Osteoblast (primary cell): ENCODE measurements around the gene DECR2. TPM values are rescaled to one million over a fixed set of nuclear protein-coding genes. Genes with fewer than 3 reads are reported as not detected.

Experiments
- DNase-seq: peaks from one replicate; pipeline ENCODE4 v3.0.0; 2011; ENCODE audit warnings: low spot score, mixed read lengths; ENCODE audit not compliant: insufficient read length; ENCODE audit errors: missing footprints
- H2AFZ ChIP-seq: 2 replicates; pipeline ENCODE4 v1.6.0; 2011; ENCODE audit warnings: mild to moderate bottlenecking, low read length
- H3K27ac ChIP-seq: 2 replicates; pipeline ENCODE4 v1.5.1; 2011; ENCODE audit warnings: mild to moderate bottlenecking, low read depth, low read length, moderate library complexity
- H3K27me3 ChIP-seq: 2 replicates; pipeline ENCODE4 v1.6.0; 2012; ENCODE audit warnings: mild to moderate bottlenecking, control low read depth, inconsistent platforms, low read length, moderate library complexity; ENCODE audit not compliant: insufficient read depth
- H3K36me3 ChIP-seq: 2 replicates; pipeline ENCODE4 v1.5.1; 2011; ENCODE audit warnings: mild to moderate bottlenecking, low read length, control low read depth, moderate library complexity; ENCODE audit not compliant: insufficient read depth
- H3K4me1 ChIP-seq: 2 replicates; pipeline ENCODE4 v1.5.1; 2011; ENCODE audit warnings: mild to moderate bottlenecking, low read length, control low read depth, moderate library complexity; ENCODE audit not compliant: insufficient read depth
- H3K4me2 ChIP-seq: 2 replicates; pipeline ENCODE4 v1.6.0; 2011; ENCODE audit warnings: mild to moderate bottlenecking, low read length; ENCODE audit not compliant: insufficient read depth
- H3K4me3 ChIP-seq: fragments of 200-600 bp; sonication (generic); 3 replicates; pipeline ENCODE4 v1.5.1; 2012; ENCODE audit warnings: mild to moderate bottlenecking, low read length, inconsistent platforms; ENCODE audit not compliant: insufficient read depth
- H3K79me2 ChIP-seq: 2 replicates; pipeline ENCODE4 v1.6.0; 2012; ENCODE audit warnings: mild to moderate bottlenecking, low read length, control low read depth, inconsistent platforms; ENCODE audit not compliant: insufficient read depth
- H3K9me3 ChIP-seq: 2 replicates; pipeline ENCODE4 v1.5.1; 2011; ENCODE audit warnings: low read depth, low read length, control low read depth
- H4K20me1 ChIP-seq: 2 replicates; pipeline ENCODE4 v1.6.0; 2012; ENCODE audit warnings: mild to moderate bottlenecking, low read length, control low read depth; ENCODE audit not compliant: insufficient read depth
- total RNA-seq: library from RNA; depleted of rRNA; stranded (reverse); fragments of >200 nt; gene quantifications from 2 replicates; pipeline ENCODE4 v1.2.3, GENCODE V29; 2012
- TF ChIP-seq, protein P1 (sequence below): IDR thresholded peaks from 2 replicates; pipeline ENCODE4 v1.5.1; 2011; ENCODE audit warnings: mild to moderate bottlenecking, low read depth, low read length, moderate library complexity; ENCODE audit errors: extremely low read depth

DECR2 gene
- total RNA-seq, 1 donor, result 18.1 TPM

DNA sequence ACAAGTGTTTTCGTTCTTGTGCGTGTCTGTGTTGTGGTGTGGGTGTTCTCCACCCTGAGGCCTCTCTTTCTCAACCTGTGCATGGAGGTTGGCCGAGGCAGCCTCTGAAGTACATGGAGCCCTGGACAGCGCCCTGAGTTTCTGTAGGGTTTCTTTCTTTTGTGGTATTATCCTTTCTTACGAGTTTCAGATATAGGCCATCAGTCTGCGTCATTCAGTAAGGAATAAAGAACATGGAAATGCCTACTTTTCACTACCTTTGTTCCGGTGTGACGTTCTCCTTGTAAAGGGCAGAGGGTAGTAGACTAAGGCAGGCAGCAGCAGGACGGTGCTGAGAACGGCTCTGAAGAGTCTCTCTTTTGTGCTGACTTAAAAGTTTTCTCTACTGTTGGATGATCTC lies 42.3 kb downstream of the DECR2 start:
- TF ChIP-seq, protein P1, sequence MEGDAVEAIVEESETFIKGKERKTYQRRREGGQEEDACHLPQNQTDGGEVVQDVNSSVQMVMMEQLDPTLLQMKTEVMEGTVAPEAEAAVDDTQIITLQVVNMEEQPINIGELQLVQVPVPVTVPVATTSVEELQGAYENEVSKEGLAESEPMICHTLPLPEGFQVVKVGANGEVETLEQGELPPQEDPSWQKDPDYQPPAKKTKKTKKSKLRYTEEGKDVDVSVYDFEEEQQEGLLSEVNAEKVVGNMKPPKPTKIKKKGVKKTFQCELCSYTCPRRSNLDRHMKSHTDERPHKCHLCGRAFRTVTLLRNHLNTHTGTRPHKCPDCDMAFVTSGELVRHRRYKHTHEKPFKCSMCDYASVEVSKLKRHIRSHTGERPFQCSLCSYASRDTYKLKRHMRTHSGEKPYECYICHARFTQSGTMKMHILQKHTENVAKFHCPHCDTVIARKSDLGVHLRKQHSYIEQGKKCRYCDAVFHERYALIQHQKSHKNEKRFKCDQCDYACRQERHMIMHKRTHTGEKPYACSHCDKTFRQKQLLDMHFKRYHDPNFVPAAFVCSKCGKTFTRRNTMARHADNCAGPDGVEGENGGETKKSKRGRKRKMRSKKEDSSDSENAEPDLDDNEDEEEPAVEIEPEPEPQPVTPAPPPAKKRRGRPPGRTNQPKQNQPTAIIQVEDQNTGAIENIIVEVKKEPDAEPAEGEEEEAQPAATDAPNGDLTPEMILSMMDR, result no peak
- no peak overlapping the region for H2AFZ ChIP-seq
- H3K36me3 ChIP-seq, result no peaks in the 10 kb centered on the region
- no peak overlapping the region for H3K4me2 ChIP-seq
- peaks cover 9% of the 10 kb centered on the region for H3K4me1 ChIP-seq
- H3K79me2 ChIP-seq, result peaks cover 63% of the 10 kb centered on the region
- H3K27me3 ChIP-seq, result no peaks in the 10 kb centered on the region
- H3K9me3 ChIP-seq, result no peaks in the 10 kb centered on the region
- no peak overlapping the region for H3K4me3 ChIP-seq
- peak; percentile 58 for DNase-seq
- H3K27ac ChIP-seq, result no peak overlapping the region
- peaks cover 48% of the 10 kb centered on the region for H4K20me1 ChIP-seq

DNA sequence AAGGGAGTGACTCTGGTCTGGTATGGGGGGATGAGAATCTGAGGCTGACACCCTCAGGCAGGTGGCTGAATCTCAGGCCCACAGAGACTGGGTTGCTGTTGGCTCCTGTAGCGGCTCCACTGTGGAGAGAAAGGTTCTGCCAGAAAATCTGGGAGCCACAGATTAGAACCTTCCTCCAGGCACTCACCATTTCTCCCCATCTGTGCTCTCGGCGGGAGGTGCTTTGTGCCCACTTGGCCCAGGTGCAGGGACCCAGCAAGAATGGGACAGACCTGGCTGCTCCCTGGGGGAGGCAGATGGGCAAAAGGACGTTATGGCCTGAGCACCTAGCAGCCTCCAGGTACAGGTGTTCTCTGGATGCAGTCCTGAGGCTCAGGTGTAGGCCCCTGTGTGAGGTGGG lies 43.9 kb downstream of the DECR2 start:
- H4K20me1 ChIP-seq, result peaks cover 47% of the 10 kb centered on the region
- H2AFZ ChIP-seq, result no peak overlapping the region
- TF ChIP-seq, protein P1, result no peak
- H3K4me1 ChIP-seq, result peaks cover 9% of the 10 kb centered on the region
- peaks cover 65% of the 10 kb centered on the region for H3K79me2 ChIP-seq
- no peaks in the 10 kb centered on the region for H3K36me3 ChIP-seq
- H3K4me3 ChIP-seq, result no peak overlapping the region
- no peak overlapping the region for H3K27ac ChIP-seq
- DNase-seq, result peak; percentile 47
- H3K27me3 ChIP-seq, result no peaks in the 10 kb centered on the region
- H3K9me3 ChIP-seq, result no peaks in the 10 kb centered on the region
- no peak overlapping the region for H3K4me2 ChIP-seq

DNA sequence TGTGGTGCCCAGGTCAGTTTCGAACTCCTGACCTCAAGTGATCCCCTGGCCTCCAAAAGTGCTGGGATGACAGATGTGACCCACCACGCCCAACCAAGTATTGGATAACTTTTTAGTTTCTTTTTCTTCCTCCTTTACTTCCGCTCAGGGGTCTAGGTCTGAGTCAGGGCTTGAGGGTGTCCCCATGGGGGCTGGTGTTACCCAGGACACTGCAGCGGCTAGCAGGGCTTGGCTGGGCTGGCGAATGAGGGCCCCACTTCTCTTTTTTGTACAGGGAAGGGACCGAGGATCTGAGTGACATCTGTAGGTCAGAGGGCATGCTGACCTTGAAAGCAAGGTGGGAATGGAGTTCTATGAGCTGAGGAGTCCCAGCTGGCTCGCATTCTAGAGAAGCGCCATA lies 48.7 kb downstream of the DECR2 start:
- Histone ChIP-seq H3K27me3 (no peaks in the 10 kb centered on the region), H3K79me2 (peaks cover 45% of the 10 kb centered on the region), H3K9me3 (no peaks in the 10 kb centered on the region), H2AFZ (no peak overlapping the region), H3K36me3 (no peaks in the 10 kb centered on the region), H3K27ac (no peak overlapping the region), H3K4me1 (no peaks in the 10 kb centered on the region), H3K4me2 (no peak overlapping the region), H4K20me1 (peaks cover 29% of the 10 kb centered on the region), H3K4me3 (no peak overlapping the region)
- TF ChIP-seq, protein P1, result no peak
- DNase-seq, result peak; percentile 49

DNA sequence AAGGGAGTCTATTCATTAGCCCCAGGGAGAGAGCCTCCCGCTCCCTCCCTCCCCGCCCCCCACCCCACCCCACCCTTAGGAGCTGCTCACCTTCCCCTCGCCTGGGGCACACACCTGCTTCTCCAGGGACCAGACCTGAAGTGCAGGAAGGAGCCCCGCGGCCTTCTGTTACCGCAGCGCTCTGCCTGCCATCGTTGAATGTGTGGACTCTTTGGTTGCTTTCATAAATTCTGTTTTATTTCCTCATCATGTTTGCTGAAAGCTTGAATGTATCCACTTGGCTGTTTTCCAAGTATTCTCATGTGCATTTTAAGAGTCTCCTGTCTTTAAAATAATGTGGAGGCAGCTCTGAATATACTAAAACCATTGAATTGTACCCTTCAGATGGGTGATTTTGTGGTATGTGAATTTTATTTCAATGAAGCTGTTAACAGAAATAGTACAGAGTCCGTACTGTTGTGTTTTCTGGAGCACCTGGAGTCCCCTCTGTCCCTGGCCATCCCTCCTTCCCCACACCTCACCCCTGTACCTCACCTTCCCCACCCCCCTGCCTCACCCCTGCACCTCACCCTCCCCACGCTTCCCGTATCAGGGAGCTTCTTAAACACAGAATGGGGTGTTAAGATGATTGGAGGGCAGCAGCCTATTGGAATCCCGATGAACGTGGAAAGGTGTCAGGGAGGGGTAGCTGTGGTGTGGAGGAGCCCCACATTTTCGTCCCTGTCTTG lies 49.3 kb downstream of the DECR2 start:
- peak; percentile 49 for DNase-seq
- TF ChIP-seq, protein P1, result no peak
- no peak overlapping the region for H3K4me2 ChIP-seq
- H3K4me1 ChIP-seq, result no peaks in the 10 kb centered on the region
- H3K27ac ChIP-seq, result no peak overlapping the region
- no peaks in the 10 kb centered on the region for H3K9me3 ChIP-seq
- no peaks in the 10 kb centered on the region for H3K36me3 ChIP-seq
- H2AFZ ChIP-seq, result no peak overlapping the region
- peaks cover 28% of the 10 kb centered on the region for H4K20me1 ChIP-seq
- no peak overlapping the region for H3K4me3 ChIP-seq
- peaks cover 44% of the 10 kb centered on the region for H3K79me2 ChIP-seq
- no peaks in the 10 kb centered on the region for H3K27me3 ChIP-seq
